Suppressor macrophage (primary cell): ENCODE measurements around the gene TIMM13.
"Not testable (repeated sequence)": the region's sequence is repeated elsewhere in the genome, so short reads cannot be mapped to it uniquely, and the experiment has no call there.

Experiments
- DNase-seq, 4 experiments: peaks; one replicate each; pipeline ENCODE4 v3.0.0-alpha.2; 2020 to 2022

Gene TIMM13

DNA sequence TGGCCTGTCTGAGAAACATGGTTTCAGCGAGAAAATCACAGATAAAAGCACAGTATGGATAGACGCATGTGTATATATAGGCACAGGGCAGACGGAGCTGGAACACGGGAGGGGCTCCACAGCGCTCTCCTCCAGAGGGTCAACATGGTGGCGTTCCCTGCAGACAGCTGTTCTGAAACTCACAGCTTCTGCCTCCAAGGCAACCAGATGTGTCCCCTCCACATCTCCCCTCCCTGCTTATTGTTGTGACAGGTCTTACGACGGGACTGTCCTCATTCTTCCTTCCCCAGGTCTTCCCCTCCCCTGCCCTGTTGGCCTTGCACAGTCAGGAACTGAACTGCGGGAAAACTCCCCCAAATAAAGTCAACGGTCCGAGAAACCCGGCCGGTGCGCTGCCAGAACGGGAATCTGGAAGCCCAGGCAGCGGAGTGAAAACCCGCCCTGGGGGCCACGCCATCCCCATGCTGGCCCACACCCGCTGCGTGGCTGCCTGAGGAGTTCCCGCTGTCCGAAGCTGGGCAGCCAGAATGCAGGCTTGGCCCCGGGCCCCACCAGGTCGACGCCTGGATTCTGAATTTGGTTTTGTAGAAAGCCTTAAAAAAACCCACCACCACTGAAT, 2.6 kb upstream of the TIMM13 start:
- no peak for DNase-seq

DNA sequence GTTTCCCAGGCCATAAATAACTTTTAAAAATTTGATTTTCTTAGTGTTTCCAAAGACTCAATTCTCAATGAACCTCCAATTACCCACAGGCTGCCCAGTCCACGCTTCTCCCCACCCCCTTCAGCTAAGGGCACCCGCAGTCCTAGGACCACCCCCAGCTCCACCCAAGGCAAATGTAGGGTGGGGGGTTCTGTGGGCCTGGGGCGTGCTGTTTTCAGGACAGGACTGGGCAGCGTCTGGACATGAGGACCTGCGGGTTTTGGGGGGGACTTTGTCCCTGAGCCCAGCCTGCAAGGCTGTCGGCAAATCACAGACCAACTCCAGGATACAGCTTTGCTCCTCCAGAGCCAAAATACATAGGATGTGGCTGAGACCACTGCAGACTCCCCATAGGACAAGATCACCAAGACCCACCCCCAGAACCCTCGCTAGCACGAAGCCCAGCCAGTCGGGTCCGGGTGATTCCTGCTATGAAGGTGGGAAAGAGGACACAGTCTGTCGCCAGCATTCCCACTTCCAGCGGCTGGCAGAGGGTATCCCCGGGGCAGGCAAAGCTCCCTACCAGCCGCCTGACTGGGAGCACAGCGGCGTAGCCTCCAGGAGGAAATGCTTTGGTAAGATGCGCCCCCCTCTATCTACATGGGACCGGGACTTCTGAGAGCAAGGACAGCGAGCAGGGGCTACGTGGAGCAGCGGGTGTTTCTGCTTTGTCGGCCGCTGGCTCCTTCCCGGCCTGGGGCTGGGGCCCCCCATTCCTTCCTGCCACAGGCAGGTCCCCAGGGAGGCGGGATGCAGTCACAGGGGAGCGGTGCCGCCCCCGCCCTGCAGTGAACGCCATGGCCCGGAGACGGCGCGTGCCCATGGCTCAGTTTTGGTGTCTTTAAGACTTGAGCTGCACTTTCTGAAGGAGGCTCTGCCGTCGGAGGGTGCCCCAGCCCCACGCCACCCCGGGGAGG, 1.6 kb upstream of the TIMM13 start:
- no peak for DNase-seq

DNA sequence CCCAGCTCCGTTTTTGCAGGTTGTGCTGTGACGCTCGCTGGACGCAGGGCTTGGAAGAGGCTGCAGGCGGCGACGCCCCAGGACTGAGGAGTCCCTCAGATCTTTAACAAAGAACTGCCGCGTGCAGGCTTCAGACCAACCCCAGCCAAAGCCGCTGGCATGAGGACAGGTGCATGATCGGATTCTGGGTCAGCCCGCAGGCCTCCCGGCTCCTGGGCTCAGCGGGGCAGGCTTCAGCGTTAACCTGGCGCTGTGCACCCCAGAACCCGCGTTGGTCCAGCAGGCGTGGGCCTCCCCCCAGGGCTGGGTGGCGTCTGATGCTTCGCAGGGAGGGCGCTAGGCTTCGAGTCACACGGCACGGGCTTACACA, 920 bp upstream of the TIMM13 start:
- peak in 1 of 4 experiments; percentile 19 for DNase-seq

DNA sequence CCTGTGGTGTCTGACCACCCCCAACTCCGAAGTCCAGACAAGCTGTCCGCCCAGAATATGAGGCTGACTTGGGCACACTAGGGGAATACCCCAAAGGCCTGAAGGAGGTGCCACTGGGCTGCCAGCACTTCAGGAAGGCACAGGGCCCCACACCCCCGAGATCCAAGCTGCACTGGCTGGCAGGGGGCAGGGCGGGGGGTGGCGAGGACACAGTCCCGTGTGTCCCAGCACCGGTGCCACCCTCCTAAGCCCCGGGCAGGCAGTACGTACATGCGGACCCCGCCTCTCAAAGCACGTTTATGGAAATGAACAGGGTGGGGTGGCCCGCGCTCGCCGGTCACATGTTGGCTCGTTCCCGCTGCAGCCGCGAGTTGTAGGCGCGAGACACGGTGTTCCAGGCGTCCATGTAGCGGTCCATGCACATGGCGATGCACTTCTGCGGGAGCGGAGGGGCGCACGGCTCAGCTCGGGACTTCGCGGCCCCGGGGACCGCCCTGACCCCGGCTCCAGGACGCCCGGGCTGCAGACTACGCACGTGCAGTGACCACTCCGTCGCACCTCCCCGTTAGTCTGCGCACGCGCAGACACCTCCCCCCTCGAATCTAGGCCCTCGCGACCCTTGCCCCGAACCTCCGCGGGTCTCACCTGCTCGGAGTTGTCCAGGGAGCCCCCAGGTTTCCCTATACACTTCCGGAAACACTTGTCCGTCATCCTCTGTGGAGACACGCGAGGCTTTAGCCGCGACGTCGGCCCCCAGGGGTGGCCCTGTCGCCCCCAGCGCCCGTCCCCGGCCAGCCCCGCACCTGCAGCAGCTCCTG, 566 bp downstream of the TIMM13 start:
- DNase-seq = peak; percentile 39 to 63 (median 52)

DNA sequence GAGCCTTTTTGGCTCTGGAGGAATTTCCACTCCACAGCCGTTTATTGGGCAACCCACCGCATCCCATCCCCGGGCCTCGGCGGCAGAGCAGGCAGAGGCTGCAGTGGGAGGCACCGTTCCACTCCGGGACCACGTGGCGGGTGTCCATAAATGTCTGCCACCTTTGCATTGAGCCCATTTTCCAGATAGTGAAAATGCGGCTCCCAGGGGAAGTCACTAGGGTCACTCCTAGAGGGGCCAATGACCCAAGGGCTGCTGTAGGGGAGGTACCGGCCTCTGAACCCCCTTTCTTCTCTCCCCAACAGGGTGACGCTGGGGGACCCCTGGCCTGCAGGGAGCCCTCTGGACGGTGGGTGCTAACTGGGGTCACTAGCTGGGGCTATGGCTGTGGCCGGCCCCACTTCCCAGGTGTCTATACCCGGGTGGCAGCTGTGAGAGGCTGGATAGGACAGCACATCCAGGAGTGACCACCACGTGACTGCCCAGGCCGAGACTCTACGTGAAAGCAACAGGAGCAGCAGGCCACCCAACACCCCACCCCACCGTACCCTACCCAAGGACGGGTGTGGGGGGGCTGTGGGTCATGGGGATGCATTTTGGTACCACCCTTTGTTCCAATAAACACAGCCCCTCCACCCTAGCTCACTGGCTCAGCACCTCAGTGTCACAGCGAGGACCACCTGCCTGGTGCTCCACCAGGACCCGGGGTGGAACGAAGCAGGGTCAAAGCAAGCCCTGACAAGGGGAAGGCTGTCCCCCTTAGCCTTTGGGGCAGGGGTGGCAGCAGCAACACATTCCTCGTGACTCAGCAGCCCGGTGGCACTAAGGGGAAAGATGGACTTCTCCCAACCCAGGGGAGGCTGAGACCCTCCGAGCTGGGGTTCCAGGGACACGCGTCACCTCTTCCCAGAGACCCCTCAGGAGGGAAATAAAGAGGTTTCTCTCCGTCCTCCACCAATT, 1.5 kb downstream of the TIMM13 start:
- DNase-seq = no peak

DNA sequence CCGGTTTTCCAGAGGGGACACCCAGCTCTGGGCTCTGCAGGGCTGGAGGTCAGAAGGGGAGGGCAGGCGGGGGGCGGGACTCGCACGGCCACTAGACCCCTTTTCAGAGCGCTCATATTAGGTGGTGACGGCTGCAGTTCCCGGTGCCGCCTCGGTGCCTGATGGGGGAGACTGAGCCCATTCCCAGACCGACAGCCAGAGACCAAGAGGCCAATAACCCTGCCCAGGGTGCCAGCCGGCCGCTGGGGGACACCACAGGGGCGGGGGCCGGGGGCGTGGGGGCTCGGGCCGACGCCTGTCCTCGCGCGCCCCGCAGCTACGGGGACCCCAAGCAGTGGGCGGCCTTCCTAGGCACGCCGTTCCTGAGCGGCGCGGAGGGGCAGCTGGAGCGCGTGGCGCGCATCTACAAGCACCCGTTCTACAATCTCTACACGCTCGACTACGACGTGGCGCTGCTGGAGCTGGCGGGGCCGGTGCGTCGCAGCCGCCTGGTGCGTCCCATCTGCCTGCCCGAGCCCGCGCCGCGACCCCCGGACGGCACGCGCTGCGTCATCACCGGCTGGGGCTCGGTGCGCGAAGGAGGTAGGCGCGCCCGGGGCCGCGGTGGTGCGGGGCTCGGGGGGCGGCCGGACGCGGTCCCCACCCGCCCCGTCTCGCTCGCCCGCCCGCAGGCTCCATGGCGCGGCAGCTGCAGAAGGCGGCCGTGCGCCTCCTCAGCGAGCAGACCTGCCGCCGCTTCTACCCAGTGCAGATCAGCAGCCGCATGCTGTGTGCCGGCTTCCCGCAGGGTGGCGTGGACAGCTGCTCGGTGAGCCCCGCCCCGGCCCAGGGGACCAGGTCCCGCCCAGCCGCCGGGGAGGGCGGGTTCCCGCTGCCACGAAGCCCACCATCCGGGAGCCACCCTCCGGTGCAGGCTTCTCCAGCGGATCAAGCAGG, 2.4 kb downstream of the TIMM13 start:
- DNase-seq = no peak

DNA sequence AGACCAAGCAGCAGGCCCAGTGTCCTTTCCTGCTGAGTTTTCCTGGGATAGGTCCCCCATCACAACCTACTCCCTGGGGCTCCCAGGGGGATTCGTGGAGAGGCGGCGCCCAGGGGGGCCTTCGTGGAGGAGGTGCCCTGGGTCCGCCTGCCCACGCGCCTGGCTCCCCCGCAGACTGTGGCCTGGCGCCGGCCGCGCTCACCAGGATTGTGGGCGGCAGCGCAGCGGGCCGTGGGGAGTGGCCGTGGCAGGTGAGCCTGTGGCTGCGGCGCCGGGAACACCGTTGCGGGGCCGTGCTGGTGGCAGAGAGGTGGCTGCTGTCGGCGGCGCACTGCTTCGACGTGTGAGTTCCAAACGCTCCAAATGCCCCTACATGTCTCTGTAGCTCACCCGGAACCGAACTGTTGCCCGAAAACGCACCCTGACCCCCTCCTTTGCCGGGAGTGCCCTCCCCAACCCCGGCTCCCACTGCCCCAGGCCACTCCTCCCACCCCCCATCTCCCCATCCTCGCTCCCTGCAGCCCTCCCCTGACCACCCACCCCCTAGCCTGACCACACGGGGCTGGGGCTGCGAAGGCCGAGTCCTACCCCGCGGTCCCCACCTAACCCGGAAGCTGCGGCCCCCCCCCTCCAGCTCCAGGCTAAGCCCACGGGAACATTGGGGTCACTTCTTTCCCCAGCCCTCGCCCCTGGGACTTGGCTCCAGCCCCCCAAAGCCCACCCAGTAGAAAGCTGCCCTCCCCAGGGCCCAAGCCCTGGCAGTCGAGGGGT, 3.3 kb downstream of the TIMM13 start:
- DNase-seq = no peak

DNA sequence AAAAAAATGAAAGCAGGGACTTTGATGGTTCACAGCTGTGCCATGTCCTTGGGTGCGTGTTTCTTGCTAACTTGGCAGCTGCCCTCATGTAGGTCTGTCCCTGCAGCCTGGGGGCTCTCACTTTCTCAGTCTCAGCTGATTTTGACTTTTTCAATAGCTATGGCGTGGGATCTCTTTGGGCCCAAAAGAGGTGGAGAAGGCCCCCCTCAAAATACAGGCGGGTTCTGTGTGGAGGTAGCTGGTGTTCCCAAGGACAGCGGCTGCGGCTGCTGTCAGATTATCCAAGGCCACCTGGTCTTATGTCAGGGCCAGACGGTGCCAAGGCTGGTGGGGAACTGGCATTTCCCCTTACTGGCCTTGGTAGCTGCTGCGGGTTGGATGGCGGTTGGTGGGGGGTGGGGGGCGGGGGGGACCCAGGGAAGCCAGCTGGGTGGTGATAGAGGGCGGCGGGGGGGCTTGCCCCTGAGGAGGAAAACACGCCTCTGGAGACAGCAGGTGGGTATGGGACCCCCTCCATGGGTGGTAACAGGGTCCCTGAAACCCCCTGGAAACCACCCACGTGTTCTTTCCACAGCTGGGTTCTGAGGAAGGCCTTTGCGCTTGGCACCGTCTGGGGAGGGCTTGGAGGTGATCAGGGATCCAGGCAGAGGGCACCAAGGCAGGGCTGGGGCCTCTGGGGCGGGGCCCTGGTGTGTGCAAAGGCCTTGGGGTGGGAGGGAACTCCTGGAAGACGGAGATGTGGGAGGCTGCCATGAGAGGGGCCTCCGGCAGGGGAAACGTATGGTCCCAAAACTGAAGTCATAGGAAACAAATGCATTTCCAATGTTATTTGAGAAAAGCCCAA, 4.1 kb downstream of the TIMM13 start:
- DNase-seq = no peak

DNA sequence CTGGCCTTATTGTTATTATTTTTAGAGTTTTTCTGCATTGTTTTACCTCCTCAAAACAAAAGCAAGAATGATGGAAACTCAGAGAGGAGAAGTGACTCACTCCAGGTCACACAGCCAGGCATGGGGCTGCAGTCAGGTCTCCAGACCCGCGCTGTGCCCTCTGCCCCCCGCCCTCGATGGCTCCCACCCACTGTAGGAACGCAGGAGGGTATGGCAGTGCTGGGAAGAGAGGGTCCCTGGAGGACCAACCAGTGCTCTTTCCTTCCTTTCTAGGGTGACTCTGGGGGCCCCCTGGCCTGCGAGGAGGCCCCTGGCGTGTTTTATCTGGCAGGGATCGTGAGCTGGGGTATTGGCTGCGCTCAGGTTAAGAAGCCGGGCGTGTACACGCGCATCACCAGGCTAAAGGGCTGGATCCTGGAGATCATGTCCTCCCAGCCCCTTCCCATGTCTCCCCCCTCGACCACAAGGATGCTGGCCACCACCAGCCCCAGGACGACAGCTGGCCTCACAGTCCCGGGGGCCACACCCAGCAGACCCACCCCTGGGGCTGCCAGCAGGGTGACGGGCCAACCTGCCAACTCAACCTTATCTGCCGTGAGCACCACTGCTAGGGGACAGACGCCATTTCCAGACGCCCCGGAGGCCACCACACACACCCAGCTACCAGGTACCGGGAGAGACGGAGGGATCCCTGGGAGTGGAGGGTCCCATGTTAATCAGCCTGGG, 5.6 kb downstream of the TIMM13 start:
- no peak for DNase-seq

DNA sequence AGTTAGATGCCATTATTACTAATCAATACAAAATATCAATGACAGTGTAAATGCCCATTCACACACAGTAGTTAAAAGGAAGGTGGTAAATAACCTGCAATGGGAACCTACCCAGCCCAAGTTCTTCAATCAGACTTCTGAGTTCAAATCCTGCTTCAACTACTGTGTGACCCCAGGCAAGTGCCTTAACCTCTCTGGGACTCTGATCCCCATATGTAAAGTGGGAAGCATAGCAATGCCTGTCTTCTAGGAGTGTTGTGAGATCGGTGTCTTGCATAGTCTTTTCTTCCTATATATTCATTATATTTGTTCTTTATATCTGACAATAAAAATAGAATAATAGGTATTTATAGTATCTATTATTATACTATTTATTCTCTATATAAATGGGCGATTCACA, 6.9 kb downstream of the TIMM13 start:
- no peak for DNase-seq

DNA sequence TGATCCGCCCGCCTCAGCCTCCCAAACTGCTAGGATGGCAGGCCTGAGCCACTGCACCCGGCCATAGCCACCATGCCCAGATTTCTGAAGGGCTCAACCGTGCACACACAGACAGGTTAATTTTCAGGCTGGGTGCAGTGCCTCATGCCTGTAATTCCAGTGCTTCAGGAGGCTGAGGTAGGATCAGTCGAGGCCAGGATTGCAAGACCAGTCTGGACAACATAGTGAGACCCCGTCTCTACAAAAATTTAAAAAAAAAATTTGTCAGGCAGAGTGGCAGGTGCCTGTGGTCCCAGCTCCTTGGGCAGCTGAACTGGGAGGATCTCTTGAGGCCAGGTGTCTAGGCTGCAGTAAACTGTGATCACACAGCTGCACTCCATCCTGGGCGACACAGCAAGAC, 7.6 kb downstream of the TIMM13 start:
- DNase-seq = no peak

DNA sequence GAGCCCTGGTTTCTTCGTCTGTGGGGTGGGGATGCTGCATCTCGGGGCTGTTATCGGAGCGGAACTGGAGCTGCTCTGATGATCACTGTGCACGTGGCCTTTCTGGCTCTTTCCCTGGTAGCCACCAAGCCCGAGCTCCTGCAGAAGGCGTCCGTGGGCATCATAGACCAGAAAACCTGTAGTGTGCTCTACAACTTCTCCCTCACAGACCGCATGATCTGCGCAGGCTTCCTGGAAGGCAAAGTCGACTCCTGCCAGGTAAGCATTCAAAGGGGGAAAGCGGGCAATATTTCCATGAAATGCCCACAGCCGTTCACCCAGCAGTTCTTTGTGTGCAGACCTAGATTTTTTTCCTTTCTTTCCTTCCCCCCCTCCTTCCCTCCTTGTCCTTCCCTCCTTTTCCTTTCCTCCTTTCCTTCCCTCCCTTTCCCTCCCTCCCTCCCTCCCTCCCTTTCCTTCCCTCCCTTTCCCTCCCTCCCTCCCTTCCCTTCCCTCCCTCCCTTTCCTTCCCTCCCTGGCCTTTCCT, 9.4 kb downstream of the TIMM13 start:
- no peak for DNase-seq

DNA sequence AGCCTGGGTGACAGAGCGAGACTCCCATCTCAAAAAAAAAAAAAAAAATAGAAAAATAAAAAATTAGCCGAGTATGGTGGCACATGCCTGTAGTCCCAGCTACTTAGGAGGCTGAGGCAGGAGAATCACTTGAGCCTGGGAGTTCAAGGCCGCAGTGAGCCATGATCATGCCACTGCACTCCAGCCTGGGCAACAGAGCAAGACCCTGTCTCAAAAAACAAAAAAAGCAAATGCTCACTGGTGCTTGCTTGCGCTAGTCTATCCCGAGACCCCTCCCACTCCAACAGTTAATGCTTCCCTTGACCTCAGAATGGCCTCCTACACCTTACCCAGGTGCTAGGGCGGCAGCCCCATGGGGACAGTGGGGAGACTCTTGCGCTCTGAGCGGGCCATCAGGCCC, 9.9 kb downstream of the TIMM13 start:
- not testable (repeated sequence) for DNase-seq

DNA sequence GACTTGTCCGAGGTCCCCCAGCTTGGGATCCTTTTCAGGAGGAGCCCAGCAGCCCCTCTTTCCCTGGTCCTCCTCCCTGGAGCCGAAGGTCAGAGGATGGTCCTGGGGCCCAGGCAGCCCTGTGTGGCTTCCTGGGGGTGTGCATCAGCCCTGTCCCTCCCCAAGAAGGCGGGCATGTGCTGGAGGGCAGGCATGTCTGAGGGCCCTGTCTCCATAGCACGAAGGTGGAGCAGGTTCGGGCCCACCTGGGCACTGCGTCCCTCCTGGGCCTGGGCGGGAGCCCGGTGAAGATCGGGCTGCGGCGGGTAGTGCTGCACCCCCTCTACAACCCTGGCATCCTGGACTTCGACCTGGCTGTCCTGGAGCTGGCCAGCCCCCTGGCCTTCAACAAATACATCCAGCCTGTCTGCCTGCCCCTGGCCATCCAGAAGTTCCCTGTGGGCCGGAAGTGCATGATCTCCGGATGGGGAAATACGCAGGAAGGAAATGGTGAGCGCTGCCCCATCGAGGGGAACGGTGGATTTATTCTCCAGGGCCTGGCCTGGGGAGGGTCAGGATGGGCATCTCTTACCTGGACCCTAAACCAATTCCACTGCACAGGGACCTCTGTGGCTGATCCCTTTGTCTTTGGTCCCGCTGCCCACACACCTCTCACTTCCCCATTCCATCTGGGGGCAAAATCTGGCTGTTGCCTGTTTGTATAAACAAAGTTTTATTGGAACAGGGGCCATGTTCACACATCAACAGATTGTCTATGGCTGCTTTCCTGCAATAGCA, 10.9 kb downstream of the TIMM13 start:
- DNase-seq = peak; percentile 22 to 56 (median 53)

DNA sequence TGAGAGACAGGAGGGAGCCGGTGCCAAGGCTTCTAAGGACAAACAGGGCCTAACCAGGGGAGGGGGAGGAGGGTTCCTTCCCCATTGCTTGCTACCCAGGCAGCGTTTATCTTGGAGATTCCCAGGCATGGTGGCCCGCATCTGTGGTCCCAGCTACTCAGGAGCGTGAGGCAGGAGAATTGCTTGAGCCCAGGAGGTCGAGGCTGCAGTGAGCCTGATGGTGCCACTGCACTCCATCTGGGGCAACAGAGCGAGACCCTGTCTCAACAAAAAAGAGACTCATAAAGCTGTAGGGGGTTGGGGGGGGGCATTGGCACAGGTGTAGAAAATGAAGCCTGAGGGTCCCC, 11.4 kb downstream of the TIMM13 start:
- no peak for DNase-seq

DNA sequence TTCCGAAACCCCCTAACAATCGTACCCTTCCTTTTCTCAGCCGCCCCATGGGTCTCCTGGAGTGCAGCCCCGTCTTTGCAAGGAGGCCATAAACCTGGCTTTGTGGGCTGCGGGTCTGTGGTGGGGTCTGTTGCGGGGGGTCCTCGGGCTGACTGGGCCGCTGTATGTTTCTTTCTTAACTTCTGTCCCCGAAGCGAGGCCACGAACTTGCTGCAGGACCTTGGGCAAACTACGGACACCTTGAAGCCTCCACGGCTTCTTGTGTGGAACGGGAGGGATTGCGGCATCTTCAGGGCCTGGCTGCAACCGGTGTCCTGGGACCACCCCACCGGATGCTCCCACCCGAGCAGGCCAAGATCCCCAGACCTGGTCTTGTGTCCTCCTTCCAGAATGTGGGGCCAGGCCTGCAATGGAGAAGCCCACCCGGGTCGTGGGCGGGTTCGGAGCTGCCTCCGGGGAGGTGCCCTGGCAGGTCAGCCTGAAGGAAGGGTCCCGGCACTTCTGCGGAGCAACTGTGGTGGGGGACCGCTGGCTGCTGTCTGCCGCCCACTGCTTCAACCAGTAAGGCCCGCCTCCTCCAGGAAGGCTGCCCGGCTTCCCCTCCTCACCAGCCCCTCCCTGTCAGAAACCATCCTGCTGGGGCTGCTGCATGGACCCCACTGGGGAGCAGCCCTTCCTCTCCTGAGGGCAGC, 12.0 kb downstream of the TIMM13 start:
- DNase-seq = no peak

DNA sequence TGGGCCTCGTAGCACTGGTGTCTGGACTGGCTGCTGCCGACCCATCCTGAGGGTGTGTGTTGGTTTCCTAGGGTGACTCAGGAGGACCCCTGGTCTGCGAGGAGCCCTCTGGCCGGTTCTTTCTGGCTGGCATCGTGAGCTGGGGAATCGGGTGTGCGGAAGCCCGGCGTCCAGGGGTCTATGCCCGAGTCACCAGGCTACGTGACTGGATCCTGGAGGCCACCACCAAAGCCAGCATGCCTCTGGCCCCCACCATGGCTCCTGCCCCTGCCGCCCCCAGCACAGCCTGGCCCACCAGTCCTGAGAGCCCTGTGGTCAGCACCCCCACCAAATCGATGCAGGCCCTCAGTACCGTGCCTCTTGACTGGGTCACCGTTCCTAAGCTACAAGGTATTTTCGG, 13.8 kb downstream of the TIMM13 start:
- DNase-seq = no peak
